ENCODE measurements around the gene CMSS1. TPM values are rescaled to one million over a fixed set of nuclear protein-coding genes. Genes with fewer than 3 reads are reported as not detected.

Gene CMSS1
- total and polyA plus RNA-seq, 2 of the 13 experiments (the other 11 are each of a cell fraction or from before 2014, with no cell fraction given): 6.4 to 48.7 TPM

- ATAC-seq (no peak), FAIRE-seq (no peak), DNase-seq (ENCODE audit: low spot score) (no peak)
- Histone ChIP-seq H3K4me2 (ENCODE audit: low read depth, low read length) (no peak overlapping the region), H2AFZ (ENCODE audit: low read length) (no peak overlapping the region), H3K4me1 (ENCODE audit: insufficient read depth, low read length) (peaks cover 83% of the 10 kb centered on the region), H3K27ac (ENCODE audit: extremely low read length, insufficient read depth, low read length) (no peak overlapping the region), H3K9me3 (ENCODE audit: low read length) (no peaks in the 10 kb centered on the region), H3K9ac (ENCODE audit: insufficient read depth, low read depth, low read length) (no peak overlapping the region), H3K4me3 (replicated peaks in 1 of 3; ENCODE audit: insufficient read depth in 1 of 3, low read depth in 2 of 3, low read length in 3 of 3) (no peak overlapping the region), H3K36me3 (replicated peaks in 1 of 2; ENCODE audit: control insufficient read depth in 1 of 2, insufficient read depth in 2 of 2, low read length in 2 of 2) (no peaks in the 10 kb centered on the region), H4K20me1 (ENCODE audit: insufficient read depth, low read length) (no peaks in the 10 kb centered on the region), H3K79me2 (ENCODE audit: insufficient read depth, low read length) (no peaks in the 10 kb centered on the region), H3K27me3 (ENCODE audit: control insufficient read depth in 1 of 2, insufficient read depth in 2 of 2, low read length in 2 of 2) (no peaks in the 10 kb centered on the region)
- no TSS peak for BruUV-seq (replicated peaks)
- intact Hi-C loops (cut with micrococcal nuclease; ENCODE audit: unreplicated experiment): no loop called here
- WGBS (ENCODE audit: low lambda C conversion rate): 99% methylated on average over 4 of the region's 4 CpGs
- TF ChIP-seq KAT7 (CRISPR knock-in tag; IDR thresholded peaks at IDR 0.05; ENCODE audit: borderline replicate concordance): no peak
- TF ChIP-seq NPAS2 (CRISPR knock-in tag; IDR thresholded peaks at IDR 0.05; ENCODE audit: borderline replicate concordance): no peak
- no peak for TF ChIP-seq KLF6 (CRISPR knock-in tag; IDR thresholded peaks at IDR 0.05)
- no peak for TF ChIP-seq ZNF512 (CRISPR knock-in tag; IDR thresholded peaks at IDR 0.05)
- TF ChIP-seq, protein P1, sequence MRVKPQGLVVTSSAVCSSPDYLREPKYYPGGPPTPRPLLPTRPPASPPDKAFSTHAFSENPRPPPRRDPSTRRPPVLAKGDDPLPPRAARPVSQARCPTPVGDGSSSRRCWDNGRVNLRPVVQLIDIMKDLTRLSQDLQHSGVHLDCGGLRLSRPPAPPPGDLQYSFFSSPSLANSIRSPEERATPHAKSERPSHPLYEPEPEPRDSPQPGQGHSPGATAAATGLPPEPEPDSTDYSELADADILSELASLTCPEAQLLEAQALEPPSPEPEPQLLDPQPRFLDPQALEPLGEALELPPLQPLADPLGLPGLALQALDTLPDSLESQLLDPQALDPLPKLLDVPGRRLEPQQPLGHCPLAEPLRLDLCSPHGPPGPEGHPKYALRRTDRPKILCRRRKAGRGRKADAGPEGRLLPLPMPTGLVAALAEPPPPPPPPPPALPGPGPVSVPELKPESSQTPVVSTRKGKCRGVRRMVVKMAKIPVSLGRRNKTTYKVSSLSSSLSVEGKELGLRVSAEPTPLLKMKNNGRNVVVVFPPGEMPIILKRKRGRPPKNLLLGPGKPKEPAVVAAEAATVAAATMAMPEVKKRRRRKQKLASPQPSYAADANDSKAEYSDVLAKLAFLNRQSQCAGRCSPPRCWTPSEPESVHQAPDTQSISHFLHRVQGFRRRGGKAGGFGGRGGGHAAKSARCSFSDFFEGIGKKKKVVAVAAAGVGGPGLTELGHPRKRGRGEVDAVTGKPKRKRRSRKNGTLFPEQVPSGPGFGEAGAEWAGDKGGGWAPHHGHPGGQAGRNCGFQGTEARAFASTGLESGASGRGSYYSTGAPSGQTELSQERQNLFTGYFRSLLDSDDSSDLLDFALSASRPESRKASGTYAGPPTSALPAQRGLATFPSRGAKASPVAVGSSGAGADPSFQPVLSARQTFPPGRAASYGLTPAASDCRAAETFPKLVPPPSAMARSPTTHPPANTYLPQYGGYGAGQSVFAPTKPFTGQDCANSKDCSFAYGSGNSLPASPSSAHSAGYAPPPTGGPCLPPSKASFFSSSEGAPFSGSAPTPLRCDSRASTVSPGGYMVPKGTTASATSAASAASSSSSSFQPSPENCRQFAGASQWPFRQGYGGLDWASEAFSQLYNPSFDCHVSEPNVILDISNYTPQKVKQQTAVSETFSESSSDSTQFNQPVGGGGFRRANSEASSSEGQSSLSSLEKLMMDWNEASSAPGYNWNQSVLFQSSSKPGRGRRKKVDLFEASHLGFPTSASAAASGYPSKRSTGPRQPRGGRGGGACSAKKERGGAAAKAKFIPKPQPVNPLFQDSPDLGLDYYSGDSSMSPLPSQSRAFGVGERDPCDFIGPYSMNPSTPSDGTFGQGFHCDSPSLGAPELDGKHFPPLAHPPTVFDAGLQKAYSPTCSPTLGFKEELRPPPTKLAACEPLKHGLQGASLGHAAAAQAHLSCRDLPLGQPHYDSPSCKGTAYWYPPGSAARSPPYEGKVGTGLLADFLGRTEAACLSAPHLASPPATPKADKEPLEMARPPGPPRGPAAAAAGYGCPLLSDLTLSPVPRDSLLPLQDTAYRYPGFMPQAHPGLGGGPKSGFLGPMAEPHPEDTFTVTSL (CRISPR knock-in tag; IDR thresholded peaks at IDR 0.05; ENCODE audit: borderline replicate concordance): no peak
- no peak for TF ChIP-seq U2AF2 (IDR thresholded peaks at IDR 0.05; ENCODE audit: low read depth, low read length)
- TF ChIP-seq ZNF891 (CRISPR knock-in tag; IDR thresholded peaks at IDR 0.05): no peak
- TF ChIP-seq ZNF143 (CRISPR knock-in tag; IDR thresholded peaks at IDR 0.05): no peak
- TF ChIP-seq DNMT1 (CRISPR knock-in tag; IDR thresholded peaks at IDR 0.05): no peak
- TF ChIP-seq ZNF460 (CRISPR knock-in tag; IDR thresholded peaks at IDR 0.05; ENCODE audit: borderline replicate concordance): no peak
- no peak for TF ChIP-seq CHCHD3 (CRISPR knock-in tag; IDR thresholded peaks at IDR 0.05)
- no peak for TF ChIP-seq ZBTB2 (CRISPR knock-in tag; IDR thresholded peaks at IDR 0.05; ENCODE audit: low read depth)
- CTCF ChIA-PET (ENCODE audit: low intra/inter-chr PET ratio, low total read pairs): no interaction called here
- in situ Hi-C loops (cut with HindIII; ENCODE audit: extremely low pct_ligation_motif_present, low pct_unique_long_range_greater_than_20kb): no loop called here
- POLR2A ChIA-PET: interaction anchor here (0.6 to 1.2 kb wide), 2 partner anchors 24 to 33 kb away, joined by 3 to 5 read pairs; no protein-coding TSS in a partner anchor
Measured at GRCh38 chr3:99925584-99926230, 108.0 kb downstream of the CMSS1 start.

Data from HepG2 (cell line).